HL-60 (cell line): ENCODE measurements around the gene CENPI.

Experiments used
- DNase-seq, 2 experiments: peaks; one replicate each; pipeline ENCODE4 v3.0.0-alpha.2; 2010 to 2020; ENCODE audit warnings: low read depth in 1 of 2, low spot score in 1 of 2
- H3K27ac ChIP-seq: fragments of 250-450 bp; sonication (Bioruptor Pico); replicated peaks from 2 replicates; pipeline ENCODE4 v1.5.1; 2020; ENCODE audit warnings: mild to moderate bottlenecking, moderate library complexity
- H3K27me3 ChIP-seq: fragments of 250-450 bp; sonication (Bioruptor Pico); 2 replicates; pipeline ENCODE4 v1.5.1; 2021; ENCODE audit warnings: mild to moderate bottlenecking, moderate library complexity; ENCODE audit not compliant: insufficient read depth, poor library complexity, severe bottlenecking
- H3K4me3 ChIP-seq: replicated peaks from 2 replicates; pipeline ENCODE4 v1.5.1; 2011; ENCODE audit warnings: mild to moderate bottlenecking, control low read depth, low read length; ENCODE audit not compliant: insufficient read depth
- GABPA ChIP-seq: IDR thresholded peaks from 2 replicates; pipeline ENCODE4 v1.6.1; 2012; ENCODE audit warnings: low read depth
- POLR2AphosphoS5 ChIP-seq: IDR thresholded peaks from 2 replicates; pipeline ENCODE4 v1.6.1; 2012; ENCODE audit warnings: low read depth
- SPI1 ChIP-seq: IDR thresholded peaks from 2 replicates; pipeline ENCODE4 v1.6.1; 2012; ENCODE audit warnings: low read depth, mild to moderate bottlenecking, borderline replicate concordance
- TF ChIP-seq, protein P1 (sequence below): IDR thresholded peaks from 2 replicates; pipeline ENCODE4 v1.6.1; 2012; ENCODE audit warnings: low read depth; ENCODE audit not compliant: insufficient replicate concordance
- TF ChIP-seq, protein P2 (sequence below): IDR thresholded peaks from one replicate; pipeline ENCODE4 v1.5.1; 2011; ENCODE audit warnings: low read length, control low read depth, inconsistent platforms; ENCODE audit not compliant: insufficient read depth

Gene CENPI

DNA sequence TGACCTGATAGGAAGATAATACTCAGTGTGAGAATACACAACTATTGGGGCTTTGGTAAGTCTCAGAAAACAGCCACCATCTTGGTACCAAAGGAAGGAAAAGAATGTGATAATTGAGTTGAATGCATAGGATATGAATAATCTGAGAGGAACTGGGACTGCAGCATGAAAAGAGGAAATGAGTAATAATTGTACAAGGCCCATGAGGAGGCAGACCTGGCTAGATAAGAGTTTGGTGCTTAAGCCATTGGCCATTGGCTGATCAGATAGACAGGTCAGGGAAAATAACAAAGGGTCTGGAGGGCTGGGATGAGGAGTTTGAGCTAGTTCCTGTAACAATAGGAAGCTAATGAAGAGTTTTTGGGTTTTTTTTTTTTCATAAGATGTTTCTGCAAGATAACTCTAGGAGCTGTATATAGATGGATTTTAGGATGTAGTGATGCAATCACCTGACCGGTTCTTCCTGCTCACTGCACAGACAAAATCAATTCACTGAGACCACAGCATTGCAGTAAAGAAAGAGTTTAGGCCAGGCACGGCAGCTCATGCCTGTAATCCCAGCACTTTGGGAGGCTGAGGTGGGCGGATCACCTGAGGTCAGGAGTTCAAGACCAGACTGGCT is 40.8 kb upstream of the CENPI start:
- DNase-seq, result peak in 1 of 2 experiments; percentile 2

GRCh38 chrX:101062176-101062575 is 35.8 kb upstream of the CENPI start:
- H3K27me3 ChIP-seq, result no peaks in the 10 kb centered on the region
- no peak for DNase-seq
- TF ChIP-seq, protein P1, sequence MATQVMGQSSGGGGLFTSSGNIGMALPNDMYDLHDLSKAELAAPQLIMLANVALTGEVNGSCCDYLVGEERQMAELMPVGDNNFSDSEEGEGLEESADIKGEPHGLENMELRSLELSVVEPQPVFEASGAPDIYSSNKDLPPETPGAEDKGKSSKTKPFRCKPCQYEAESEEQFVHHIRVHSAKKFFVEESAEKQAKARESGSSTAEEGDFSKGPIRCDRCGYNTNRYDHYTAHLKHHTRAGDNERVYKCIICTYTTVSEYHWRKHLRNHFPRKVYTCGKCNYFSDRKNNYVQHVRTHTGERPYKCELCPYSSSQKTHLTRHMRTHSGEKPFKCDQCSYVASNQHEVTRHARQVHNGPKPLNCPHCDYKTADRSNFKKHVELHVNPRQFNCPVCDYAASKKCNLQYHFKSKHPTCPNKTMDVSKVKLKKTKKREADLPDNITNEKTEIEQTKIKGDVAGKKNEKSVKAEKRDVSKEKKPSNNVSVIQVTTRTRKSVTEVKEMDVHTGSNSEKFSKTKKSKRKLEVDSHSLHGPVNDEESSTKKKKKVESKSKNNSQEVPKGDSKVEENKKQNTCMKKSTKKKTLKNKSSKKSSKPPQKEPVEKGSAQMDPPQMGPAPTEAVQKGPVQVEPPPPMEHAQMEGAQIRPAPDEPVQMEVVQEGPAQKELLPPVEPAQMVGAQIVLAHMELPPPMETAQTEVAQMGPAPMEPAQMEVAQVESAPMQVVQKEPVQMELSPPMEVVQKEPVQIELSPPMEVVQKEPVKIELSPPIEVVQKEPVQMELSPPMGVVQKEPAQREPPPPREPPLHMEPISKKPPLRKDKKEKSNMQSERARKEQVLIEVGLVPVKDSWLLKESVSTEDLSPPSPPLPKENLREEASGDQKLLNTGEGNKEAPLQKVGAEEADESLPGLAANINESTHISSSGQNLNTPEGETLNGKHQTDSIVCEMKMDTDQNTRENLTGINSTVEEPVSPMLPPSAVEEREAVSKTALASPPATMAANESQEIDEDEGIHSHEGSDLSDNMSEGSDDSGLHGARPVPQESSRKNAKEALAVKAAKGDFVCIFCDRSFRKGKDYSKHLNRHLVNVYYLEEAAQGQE, result no peak
- TF ChIP-seq POLR2AphosphoS5, result no peak
- no peak overlapping the region for H3K4me3 ChIP-seq
- no peak overlapping the region for H3K27ac ChIP-seq

More for the DNA sequence above, 40.8 kb upstream of the CENPI start:
- Histone ChIP-seq H3K27me3 (no peaks in the 10 kb centered on the region), H3K27ac (no peak overlapping the region), H3K4me3 (no peak overlapping the region)
- TF ChIP-seq SPI1 (peak; percentile 86), GABPA (no peak)

DNA sequence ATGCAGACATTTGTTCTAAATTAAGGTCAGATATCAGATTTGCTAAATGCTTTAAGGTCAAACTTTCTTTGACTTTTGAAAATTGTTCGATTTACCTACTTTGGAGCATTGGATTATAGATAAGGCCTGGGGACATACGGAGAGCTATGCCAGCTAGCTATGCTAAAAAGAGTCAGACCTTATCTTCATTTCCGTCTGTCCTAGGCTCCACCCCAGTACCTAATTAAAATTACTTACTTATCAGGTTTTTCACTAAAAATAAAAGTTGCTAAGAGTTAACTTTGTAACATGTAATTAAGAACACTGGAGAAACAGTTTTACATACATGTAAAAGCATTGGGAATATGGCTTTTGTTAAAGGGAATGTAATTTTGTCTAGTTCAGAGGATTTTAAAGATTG is 26.4 kb upstream of the CENPI start:
- H3K4me3 ChIP-seq, result no peak overlapping the region
- TF ChIP-seq, protein P2, sequence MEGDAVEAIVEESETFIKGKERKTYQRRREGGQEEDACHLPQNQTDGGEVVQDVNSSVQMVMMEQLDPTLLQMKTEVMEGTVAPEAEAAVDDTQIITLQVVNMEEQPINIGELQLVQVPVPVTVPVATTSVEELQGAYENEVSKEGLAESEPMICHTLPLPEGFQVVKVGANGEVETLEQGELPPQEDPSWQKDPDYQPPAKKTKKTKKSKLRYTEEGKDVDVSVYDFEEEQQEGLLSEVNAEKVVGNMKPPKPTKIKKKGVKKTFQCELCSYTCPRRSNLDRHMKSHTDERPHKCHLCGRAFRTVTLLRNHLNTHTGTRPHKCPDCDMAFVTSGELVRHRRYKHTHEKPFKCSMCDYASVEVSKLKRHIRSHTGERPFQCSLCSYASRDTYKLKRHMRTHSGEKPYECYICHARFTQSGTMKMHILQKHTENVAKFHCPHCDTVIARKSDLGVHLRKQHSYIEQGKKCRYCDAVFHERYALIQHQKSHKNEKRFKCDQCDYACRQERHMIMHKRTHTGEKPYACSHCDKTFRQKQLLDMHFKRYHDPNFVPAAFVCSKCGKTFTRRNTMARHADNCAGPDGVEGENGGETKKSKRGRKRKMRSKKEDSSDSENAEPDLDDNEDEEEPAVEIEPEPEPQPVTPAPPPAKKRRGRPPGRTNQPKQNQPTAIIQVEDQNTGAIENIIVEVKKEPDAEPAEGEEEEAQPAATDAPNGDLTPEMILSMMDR, result no peak
- TF ChIP-seq POLR2AphosphoS5, result no peak
- no peak for TF ChIP-seq SPI1
- TF ChIP-seq GABPA, result no peak
- TF ChIP-seq, protein P1, result no peak
- no peaks in the 10 kb centered on the region for H3K27me3 ChIP-seq
- DNase-seq, result no peak
- no peak overlapping the region for H3K27ac ChIP-seq

DNA sequence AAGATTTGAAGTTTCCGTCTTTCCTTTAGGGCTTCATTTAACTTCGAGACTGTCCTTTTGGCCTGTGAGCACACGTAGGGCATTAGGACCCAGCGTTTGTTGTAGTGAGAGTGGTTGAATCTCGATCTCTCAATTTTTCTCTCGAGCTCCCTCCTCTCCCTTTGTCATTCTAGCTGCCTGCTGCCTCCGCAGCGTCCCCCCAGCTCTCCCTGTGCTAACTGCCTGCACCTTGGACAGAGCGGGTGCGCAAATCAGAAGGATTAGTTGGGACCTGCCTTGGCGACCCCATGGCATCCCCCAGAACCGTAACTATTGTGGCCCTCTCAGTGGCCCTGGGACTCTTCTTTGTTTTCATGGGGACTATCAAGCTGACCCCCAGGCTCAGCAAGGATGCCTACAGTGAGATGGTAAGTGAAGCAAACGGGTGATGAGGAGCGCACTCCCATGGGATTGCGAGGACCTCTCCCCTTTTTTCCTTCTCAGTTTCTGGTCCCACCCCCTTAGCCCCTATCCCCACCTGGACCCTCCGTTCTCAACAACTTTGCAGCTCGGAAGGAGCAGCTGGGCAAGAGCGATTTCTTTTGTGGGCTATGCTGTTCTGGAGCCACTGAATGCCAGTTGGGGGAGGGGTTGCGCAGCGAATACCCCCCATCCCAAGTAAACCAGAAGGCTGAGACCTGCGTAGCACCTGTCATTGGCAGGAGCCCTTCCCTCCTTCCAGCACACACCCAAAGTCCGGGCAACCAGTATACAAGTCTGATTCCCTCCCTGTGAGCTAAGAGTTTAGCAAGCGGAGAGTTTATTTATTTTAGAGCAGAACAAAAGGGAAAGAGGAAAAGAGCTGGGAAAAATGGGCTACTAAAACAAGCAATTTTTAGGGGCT is 19.0 kb upstream of the CENPI start, which contains the start of gene TMEM35A:
Gene TMEM35A (plus strand): TSS at position 164 of the 883 bp plus-strand sequence. CDS start 124 bp downstream, at position 288.
- H3K4me3 ChIP-seq, result no peak within 1 kb of the TSS
- no peak for DNase-seq
- no peak within 1 kb of the TSS for H3K27ac ChIP-seq
- H3K27me3 ChIP-seq, result no peaks in the 10 kb centered on the region
- TF ChIP-seq, protein P2, result no peak
- TF ChIP-seq POLR2AphosphoS5 (no peak), SPI1 (no peak), GABPA (no peak)
- TF ChIP-seq, protein P1, result no peak
